Astrocyte of the cerebellum (primary cell): ENCODE results near the gene ULK4.

Source experiments
- DNase-seq: peaks from one replicate; pipeline ENCODE4 v3.0.0-alpha.2; 2011; ENCODE audit warnings: low read depth
- H3K4me3 ChIP-seq: 2 replicates; pipeline ENCODE4 v1.5.1; 2011; ENCODE audit warnings: mild to moderate bottlenecking, low read depth, low read length, moderate library complexity
- in situ Hi-C: cut with HindIII; loops from 2 replicates; pipeline ENCODE4 v1.10.0; 2017; ENCODE audit warnings: low sequenced_read_pairs
- TF ChIP-seq, protein P1 (sequence below): IDR thresholded peaks from 2 replicates; pipeline ENCODE4 v1.5.1; 2012; ENCODE audit warnings: low read length, low read depth, moderate library complexity, mild to moderate bottlenecking; ENCODE audit errors: missing control alignments

Gene ULK4

DNA sequence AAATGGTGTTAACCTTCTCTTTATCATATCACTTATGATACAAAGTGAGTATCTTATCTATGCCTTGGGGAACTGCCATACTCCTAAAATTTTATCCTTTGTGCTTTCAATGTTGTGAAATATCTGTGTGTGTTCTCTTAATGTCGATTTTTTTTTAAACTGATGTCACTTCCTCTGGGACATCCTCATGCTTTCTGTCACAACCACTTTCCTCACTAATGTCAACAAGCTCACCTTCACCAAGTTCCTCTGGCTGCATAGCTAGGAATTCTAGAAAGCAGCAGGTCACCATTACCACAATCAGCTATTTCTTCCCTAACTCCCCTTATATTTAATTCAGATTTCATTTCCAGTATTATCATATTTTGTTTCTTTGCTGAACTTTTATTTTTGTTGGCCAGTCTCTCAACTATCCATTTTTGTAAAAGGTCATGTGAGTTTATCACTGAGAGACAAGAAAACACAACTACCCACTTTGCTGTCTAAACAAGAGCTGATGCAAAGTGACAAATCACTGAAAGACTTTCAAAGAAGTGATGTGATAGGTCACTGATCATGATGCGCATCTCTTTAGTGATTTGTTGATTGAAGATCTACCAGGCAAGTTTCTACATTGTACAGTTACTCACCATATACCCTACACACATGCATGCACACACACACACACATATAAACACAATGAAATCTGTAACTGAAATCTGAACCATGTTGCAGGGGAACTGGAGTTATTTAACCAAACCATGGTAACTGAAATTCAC is 369.0 kb downstream of the ULK4 start:
- in situ Hi-C loops = no loop called here
- DNase-seq = no peak
- no peak overlapping the region for H3K4me3 ChIP-seq
- TF ChIP-seq, protein P1, sequence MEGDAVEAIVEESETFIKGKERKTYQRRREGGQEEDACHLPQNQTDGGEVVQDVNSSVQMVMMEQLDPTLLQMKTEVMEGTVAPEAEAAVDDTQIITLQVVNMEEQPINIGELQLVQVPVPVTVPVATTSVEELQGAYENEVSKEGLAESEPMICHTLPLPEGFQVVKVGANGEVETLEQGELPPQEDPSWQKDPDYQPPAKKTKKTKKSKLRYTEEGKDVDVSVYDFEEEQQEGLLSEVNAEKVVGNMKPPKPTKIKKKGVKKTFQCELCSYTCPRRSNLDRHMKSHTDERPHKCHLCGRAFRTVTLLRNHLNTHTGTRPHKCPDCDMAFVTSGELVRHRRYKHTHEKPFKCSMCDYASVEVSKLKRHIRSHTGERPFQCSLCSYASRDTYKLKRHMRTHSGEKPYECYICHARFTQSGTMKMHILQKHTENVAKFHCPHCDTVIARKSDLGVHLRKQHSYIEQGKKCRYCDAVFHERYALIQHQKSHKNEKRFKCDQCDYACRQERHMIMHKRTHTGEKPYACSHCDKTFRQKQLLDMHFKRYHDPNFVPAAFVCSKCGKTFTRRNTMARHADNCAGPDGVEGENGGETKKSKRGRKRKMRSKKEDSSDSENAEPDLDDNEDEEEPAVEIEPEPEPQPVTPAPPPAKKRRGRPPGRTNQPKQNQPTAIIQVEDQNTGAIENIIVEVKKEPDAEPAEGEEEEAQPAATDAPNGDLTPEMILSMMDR = no peak

DNA sequence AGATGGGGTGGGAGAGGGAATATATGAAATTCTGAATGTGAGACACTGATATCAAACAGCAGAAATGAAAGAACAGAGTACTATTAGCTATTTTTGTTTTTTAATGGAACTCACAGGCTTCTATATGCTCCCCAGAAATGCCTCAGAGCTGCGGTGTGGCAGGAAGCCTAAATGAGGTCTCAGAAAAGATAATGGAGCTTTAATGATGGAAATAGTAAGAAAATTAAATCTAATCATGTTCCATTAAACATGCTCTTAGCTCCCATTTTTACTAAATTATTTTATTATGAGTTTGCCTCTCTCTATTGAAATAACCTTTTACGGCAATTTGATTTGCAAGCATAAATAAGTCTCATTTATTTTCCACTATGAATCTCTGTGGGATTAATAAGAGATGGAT is 378.9 kb downstream of the ULK4 start:
- H3K4me3 ChIP-seq = no peak overlapping the region
- TF ChIP-seq, protein P1 = no peak
- DNase-seq = no peak
- in situ Hi-C loops = no loop called here

DNA sequence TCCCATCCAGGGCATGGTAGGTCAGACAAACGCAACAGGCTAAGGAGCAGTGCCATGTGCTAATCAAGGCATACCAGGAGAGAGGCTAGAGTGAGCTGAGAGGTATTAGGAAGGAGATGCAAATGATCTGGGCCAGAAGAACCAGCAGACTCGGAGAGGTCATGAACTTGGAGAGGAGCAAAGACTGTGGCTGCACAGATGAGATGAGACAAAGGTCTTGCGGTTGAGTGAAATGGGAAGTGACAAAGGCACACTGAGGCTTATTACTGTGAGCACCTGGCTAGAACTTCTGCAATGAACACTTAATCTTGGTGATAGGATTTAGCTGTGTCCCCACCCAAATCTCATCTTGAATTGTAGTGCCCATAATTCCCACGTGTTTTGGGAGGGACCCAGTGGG is 380.2 kb downstream of the ULK4 start:
- TF ChIP-seq, protein P1 = no peak
- in situ Hi-C loops = no loop called here
- no peak overlapping the region for H3K4me3 ChIP-seq
- DNase-seq = no peak

DNA sequence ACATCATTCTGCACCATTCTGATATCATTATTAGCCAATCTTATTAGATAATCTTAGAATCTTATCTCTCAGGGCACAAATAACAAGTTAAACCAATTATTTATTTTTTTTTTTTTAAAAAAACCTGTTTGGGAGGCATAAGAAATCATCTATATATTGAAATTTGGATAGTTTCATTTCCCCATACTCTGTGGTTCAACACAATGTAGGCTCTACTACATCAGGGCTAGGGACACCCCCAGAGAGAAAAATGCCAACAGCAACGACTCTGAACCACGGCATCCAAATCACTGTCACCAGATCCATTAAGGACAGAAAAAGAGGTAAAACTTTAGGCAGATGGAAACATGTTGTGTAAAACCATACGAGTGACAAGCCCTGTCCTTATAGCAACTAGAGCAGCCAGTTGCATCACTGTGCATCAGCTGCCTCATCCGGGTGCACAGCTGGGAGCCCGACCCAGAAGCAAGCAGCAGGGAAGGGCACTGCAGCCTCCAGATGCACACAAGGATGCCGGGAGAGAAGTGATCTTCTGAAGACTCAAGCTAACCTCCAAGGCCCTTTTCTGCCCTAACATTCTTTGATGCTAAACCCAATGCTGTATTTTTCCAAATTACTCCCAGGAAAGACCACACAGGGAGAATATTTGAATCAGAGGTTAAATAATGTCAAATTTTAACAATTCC is 381.5 kb downstream of the ULK4 start:
- no peak overlapping the region for H3K4me3 ChIP-seq
- TF ChIP-seq, protein P1 = no peak
- DNase-seq = no peak
- in situ Hi-C loops = no loop called here

DNA sequence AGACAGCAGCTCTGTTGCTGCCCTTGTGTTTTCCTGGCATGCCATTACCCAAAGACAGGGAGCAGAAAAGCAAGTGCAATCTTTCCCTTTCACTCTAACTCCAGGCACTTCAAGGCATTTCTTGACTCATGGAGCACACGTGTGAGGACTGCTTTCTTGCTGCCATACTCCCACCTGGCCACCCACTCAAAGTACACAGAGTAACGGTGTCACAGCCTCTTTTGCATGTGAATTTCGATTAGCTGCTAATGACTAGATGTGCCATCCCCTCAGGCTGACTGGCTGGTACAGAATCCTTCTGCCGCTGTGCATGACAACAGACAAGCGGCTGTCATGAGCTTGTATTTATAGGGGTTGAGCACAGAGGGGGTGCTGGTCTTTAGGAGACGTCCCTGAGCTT is 382.0 kb downstream of the ULK4 start:
- DNase-seq = no peak
- in situ Hi-C loops = no loop called here
- TF ChIP-seq, protein P1 = no peak
- no peak overlapping the region for H3K4me3 ChIP-seq

DNA sequence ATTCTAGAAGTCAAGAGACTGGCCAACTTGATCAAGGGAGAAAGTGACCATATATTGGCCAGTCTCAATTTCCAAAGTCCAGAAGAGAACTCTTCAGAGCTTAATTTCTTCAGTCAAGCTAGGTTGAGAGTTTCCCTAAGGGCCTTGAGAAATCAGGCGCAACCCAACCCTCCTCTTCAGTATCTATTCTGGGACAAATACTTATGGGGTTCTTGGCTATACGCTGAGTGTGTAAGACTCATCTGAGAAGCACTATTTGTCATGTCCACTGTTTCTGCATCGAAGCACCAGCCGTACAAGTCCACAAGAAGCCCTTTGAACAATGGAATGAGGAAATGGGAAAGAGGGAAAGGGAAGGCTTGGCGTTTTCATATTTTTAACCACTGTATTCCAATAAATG is 383.1 kb downstream of the ULK4 start:
- no peak for DNase-seq
- TF ChIP-seq, protein P1 = no peak
- no peak overlapping the region for H3K4me3 ChIP-seq
- in situ Hi-C loops = no loop called here
